Neural progenitor cell (in vitro differentiated cells): Measurements from ENCODE around the gene NDUFC1.

ENCODE experiments used
- CTCF ChIP-seq: fragments of 200-600 bp; sonication (generic); IDR thresholded peaks from 2 replicates; pipeline ENCODE4 v1.5.1; 2017; ENCODE audit warnings: antibody characterized with exemption, mild to moderate bottlenecking
- EZH2 ChIP-seq: fragments of 200-600 bp; sonication (generic); IDR thresholded peaks from 2 replicates; pipeline ENCODE4 v1.6.1; 2017; ENCODE audit warnings: antibody characterized with exemption, mild to moderate bottlenecking, moderate library complexity
- EZH2phosphoT487 ChIP-seq: fragments of 200-600 bp; sonication (generic); IDR thresholded peaks from 2 replicates; pipeline ENCODE4 v1.6.1; 2017; ENCODE audit warnings: antibody characterized with exemption

DNA sequence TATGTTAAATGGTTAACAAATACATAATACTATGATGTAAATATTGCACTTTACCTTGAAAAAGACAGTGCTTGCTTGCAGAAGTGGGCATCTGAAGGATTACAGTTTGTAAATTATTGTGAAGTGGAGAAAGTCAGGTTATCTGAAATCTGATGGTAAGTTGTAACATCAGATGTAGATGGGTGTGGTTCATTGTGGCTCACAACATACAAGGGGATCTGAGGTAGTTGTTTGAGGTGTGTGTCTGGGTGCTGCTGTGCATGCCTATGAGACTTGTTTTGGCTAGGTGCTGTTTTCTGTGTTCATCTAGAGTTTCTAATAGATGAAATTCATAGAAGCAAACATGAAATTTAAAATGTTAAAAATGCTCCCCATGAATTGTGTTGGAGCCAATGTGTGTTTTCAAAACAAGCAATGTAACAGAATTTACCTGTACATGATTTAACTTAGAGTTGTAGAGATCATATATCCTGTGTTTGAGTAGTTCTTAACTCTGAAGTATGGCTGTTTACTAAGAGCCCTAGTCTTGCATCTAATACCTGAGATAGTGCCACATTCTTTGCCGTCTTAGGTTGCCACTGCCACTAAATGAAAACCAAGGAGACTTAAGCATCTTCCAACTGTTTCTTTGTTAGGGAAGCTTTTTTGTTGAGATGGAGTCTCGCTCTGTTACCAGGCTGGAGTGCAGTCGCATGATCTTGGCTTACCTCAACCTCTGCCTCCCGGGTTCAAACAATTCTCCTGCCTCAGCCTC is 11.9 kb upstream of the NDUFC1 start:
- TF ChIP-seq CTCF (no peak), EZH2 (no peak), EZH2phosphoT487 (no peak)
